HL-60/S4 treated with retinoic acid at 250 ng/mL for 4 days and 3 days (cell line): Measurements from ENCODE around the gene DLG2.
"Not testable (repeated sequence)": the region's sequence is repeated elsewhere in the genome, so short reads cannot be mapped to it uniquely, and the experiment has no call there.

Experiments used
- in situ Hi-C: fragments of 300-500 bp; cut with MboI; formaldehyde crosslinking; loops from 2 replicates; pipeline ENCODE4 v1.7.0; 2022; ENCODE audit warnings: low sequenced_read_pairs

DLG2 gene

DNA sequence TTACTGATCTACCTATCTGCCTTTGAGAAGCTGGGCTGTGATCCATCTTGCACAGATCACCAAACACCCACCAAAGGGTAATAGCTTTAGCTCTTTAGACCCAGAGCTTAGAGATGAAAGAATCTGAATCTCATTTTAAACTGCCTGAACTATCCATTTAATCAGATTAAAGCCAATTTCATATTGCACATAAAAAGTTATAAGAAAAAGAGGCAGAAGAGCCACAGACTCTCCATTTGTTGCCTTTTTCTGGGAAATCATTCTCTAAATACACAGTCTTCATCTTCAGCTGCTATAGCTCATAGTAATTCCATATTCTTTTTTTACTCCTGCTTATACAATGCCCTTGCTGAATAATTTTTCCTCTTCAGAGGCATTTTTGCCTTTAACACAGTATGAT, 271.2 kb downstream of the DLG2 start:
- in situ Hi-C loops: no loop called here

DNA sequence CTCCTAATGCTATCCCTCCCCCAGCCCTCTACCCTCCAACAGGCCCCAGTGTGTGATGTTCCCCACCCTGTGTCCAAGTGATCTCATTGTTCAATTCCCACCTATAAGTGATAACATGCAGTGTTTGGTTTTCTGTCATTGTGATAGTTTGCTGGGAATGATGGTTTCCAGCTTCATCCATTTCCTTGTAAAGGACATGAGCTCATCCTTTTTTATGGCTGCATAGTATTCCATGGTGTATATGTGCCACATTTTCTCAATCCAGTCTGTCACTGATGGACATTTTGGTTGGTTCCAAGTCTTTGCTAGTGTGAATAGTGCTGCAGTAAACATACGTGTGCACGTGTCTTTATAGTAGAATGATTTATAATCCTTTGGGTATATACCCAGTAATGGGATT, 277.6 kb downstream of the DLG2 start:
- in situ Hi-C loops: not testable (repeated sequence)

DNA sequence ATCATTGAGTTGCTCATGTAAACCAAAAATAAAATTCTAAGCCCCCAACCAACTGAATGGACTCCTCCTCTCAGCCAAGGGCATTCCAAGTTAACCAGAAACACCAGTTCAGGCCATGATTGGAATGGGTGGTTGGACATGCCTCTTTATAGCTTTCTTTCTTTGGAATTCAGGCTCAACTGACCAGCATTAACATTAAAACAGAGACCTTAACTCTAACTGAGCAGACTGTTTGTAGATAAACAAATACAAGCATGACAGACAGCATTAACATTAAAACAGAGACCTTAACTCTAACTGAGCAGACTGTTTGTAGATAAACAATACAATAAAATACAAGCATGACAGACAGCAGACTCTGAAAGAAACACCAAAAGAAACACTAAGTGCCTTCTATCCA, 278.2 kb downstream of the DLG2 start:
- in situ Hi-C loops: no loop called here

DNA sequence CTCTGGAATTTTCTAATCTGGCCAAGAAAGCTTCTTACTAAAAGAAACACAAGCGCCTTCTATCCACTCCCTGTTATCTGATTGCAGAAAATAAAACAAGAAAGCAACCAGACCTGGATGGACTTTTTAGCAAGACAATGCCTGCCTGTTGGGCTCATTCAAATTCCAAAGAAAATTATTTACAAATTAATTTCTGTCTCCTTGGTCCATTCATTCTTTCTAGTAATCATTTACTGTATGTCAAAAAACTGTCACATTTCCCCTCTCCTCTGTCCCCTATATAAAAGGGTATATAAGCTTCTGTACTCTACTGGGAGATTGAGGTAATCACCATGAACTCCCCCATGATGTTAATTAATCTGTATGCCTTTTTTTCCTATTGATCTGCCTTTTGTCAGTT, 279.9 kb downstream of the DLG2 start:
- in situ Hi-C loops: no loop called here

DNA sequence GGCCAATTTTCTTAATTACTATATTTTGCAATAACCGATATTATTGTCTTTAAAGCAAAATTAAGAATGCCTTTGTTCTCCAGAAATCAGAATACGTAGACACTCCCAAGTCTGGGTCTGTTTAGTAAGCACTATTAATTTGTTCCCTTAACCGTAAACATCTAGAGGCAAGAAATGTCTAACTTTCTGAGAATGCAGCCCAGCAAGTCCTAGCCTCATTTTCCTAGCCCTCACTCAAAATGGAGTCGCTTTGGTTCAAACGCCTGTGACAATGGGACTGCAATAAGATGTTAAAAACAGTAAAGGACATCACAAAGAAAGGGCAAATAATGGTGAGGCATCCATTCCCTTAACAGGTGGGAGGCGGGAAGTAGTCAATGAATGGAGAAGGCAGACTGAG, 280.7 kb downstream of the DLG2 start:
- in situ Hi-C loops: no loop called here

- in situ Hi-C loops: not testable (repeated sequence)
Measured at GRCh38 chr11:85340846-85341245, 286.3 kb downstream of the DLG2 start.

GRCh38 chr11:85318573-85318972, 308.6 kb downstream of the DLG2 start:
- in situ Hi-C loops: no loop called here

GRCh38 chr11:85316967-85317366, 310.2 kb downstream of the DLG2 start:
- in situ Hi-C loops: no loop called here

DNA sequence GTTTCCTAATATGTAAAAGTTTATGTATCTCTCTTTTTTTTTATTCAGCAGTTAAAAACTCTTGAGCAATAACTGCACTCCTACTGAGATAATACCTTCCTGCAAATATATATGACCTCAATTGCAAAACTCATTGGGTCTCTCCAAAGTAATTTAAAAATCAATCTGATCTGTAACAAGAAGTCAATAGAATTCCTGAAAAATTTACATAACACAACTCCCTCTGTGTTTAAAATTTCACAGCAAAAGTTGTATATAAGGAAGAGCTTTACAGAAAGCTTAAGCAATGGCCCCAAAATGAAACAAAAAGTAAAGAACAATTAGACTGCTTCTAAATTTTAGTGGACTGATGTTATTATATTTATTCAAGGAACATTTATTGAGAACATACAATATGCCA, 313.4 kb downstream of the DLG2 start:
- in situ Hi-C loops: no loop called here

GRCh38 chr11:85310479-85310878, 316.7 kb downstream of the DLG2 start:
- in situ Hi-C loops: no loop called here

DNA sequence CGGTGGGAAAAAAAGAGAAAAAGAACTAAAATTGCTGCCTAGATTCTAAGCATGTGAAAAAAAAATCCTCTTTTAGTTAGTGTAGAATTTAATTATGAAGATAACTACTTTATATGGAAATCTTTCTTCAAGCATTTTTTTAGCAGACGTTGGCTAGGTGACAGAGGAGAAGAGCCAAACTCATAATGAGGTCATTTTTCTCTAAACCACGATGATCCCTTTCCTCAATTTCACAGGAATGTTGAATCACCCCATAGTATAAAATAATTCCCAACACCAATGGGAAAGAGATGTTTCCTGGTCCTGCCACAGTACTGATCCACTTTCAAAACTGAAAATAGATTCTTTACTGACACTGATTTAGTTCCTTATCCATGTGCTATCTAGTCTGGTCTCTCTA, 319.8 kb downstream of the DLG2 start:
- in situ Hi-C loops: no loop called here

DNA sequence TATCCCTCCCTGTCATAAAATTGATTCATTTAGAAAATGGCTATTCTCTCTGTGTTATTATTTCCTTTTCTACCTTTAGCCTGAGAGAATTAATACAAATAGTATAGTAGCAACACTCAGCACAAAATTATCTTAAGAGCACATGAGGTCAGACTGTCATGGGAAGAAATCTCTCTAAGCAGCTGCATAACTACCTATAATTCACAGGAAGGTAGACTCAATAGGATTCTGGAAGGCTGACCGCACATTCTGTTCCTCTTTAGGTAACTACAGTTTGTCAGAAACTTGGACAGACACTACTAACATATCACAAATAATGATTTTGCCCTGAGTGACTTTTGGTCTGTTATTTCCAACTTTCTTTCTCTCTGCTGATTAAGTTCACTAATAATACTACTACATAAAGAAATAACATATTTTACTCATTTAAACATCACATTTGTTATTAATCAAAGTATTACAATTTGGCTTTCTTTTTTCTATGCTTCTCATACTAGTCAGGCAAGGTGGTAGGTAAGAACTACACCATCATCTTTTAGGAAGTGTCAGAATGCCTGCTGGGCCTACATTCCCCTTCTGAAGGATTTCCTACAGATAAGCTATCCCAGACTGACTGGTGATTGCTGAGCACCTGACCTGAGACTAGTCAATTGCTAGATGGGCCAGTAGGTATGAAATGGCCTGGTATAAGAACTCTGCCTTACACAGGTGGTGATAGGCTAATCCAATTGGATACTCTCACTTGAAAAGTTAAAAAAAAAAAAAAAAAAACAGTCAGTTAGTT, 325.1 kb downstream of the DLG2 start:
- in situ Hi-C loops: no loop called here

DNA sequence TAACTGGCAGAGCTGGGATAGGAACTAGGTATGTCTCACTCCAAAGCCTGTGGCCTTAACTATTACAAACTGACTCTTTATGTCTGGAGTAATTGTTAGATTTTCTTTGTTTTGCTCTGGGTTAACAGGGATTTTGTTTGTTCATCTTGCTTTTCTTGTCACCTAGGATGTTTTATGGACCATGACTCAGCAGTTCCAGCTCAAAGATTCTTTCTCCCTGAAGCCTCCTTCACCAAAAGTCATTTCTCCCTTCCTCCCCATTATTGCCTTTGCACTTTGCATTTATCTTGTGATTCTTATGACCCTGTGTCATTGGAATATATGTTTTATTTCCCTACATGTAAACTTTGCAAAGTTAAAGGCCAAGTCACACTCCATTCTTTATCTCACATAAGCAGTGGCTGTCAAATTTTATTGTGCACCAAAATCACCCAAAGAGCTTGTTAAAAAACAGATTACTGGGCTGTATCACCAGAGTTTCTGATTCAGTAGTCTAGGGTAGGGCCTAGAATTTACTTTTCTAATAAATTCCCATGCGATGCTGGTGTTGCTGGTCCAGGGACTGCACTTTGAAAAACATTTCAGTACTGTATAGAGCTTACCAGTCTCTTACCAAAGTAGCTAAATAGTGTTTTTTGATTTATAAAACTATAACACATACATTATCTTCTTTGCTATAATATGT, 327.7 kb downstream of the DLG2 start:
- in situ Hi-C loops: no loop called here

DNA sequence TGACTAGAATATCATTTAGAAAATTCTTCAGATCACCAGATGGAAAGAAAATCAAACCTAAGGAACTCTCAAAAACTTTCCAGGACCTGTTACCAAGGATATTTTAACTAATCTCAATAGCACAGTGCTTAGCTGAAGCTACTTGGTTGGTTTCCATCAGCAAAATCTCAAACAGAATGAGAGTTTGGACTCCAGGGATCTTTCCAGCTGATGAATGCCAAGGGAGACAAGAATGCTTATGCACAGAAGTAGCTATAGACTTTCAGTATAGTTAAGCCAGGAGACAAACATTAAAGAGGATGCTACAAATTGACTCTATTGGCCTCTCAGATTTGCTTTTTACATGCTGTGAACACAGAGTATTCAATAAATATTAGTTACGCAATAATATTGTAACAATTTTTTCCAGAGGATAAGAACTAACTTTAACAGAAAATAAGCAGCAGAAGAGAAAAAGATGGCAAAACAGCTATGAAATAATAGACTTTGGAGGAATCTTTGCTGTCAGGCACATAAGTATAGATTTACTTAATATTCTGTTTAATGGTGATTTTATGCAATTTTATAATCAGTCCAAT, 331.4 kb downstream of the DLG2 start:
- in situ Hi-C loops: no loop called here

DNA sequence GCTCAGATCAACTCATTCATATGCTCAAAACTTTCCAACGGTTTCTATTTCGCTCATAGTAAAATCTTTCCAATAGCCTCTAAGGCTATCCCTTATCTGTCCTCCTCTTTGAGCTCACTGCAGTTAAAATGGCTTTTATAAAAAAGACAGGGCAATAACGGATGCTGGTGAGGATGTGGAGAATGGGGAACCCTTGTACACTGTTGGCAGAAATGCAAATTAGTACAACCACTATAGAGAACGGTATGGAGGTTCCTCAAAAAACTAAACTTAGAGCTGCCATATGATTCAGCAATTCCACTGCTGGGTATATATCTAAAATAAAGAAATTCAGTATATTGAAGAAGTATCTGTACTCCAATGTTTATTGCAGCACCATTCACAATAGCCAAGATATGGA, 345.6 kb downstream of the DLG2 start:
- in situ Hi-C loops: no loop called here

GRCh38 chr11:85279267-85279666, 347.9 kb downstream of the DLG2 start:
- in situ Hi-C loops: no loop called here

- in situ Hi-C loops: no loop called here
Measured at GRCh38 chr11:85277693-85278092, 349.5 kb downstream of the DLG2 start.

GRCh38 chr11:85276332-85276731, 350.8 kb downstream of the DLG2 start:
- in situ Hi-C loops: no loop called here

DNA sequence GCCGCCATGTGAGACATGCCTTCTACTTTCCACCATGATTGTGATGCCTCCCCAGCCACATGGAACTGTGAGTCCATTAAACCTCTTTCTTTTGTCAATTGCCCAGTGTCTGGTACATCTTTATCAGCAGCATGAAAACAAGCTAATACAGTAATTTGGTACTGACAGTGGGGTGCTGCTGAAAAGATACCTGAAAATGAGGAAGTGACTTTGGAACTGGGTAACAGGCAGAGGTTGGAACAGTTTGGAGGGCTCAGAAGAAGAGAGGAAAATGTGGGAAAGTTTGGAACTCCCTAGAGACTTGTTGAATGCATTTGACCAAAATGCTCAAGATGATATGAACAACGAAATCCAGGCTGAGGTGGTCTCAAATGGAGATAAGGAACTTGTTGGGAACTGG, 356.8 kb downstream of the DLG2 start:
- in situ Hi-C loops: not testable (repeated sequence)

GRCh38 chr11:85269109-85269508, 358.0 kb downstream of the DLG2 start:
- in situ Hi-C loops: no loop called here

DNA sequence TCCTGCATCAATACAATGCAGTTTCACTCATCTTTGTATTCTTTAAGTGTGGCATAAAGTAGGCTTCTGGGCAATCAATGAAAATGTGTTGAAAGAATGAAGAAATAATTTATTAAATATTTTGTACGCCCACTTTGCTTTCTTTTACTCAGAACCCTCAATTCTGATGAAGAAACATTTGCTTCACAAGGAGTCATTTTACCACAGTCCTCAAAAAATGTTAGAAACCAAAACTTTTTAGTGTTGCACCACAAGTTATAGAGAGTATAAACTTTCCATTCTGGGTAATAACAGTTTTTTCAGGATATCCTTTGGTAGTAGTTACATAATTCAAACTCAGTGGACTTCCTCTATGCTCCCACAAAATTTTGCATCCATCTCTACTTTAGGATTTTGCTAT, 360.5 kb downstream of the DLG2 start:
- in situ Hi-C loops: no loop called here

DNA sequence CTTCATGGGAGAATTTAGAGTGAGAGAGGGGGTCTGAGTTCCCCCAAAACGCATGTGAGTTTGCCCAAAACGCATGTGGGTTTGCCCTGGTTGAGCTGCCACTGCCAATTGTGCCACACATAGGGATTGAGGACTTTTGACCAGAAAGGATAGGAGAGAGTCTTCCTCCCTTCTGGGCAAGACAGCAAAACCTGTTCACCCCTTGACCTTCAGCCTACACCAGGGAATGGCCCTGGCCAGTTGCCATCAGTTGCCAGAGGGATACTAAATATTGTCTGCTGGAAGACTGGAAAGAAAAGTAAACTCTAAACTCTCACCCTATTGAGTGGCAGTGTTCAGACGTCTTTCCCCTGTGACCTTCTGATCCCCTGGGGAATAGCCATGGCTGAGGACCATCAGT, 363.8 kb downstream of the DLG2 start:
- in situ Hi-C loops: no loop called here
